GM12873 (cell line): Measurements from ENCODE around the gene PLXND1.

ENCODE experiments used
- CTCF ChIP-seq: IDR thresholded peaks from 2 replicates; pipeline ENCODE4 v1.5.1; 2012; ENCODE audit warnings: low read depth, mild to moderate bottlenecking, moderate library complexity, low read length, control low read depth; ENCODE audit not compliant: insufficient read depth; ENCODE audit errors: missing control alignments

Gene PLXND1

GRCh38 chr3:129632556-129632955 is 26.1 kb upstream of the PLXND1 start:
- no peak for TF ChIP-seq CTCF

GRCh38 chr3:129632056-129632455 is 25.6 kb upstream of the PLXND1 start:
- TF ChIP-seq CTCF, result no peak

GRCh38 chr3:129629011-129629410 is 22.5 kb upstream of the PLXND1 start:
- TF ChIP-seq CTCF, result no peak

GRCh38 chr3:129628169-129628522 is 21.7 kb upstream of the PLXND1 start:
- no peak for TF ChIP-seq CTCF

- peak; percentile 95 for TF ChIP-seq CTCF
Measured at GRCh38 chr3:129627350-129628168, 21.1 kb upstream of the PLXND1 start.

GRCh38 chr3:129626744-129627349 is 20.4 kb upstream of the PLXND1 start:
- TF ChIP-seq CTCF, result peak; percentile 6

- no peak for TF ChIP-seq CTCF
Measured at GRCh38 chr3:129625072-129625874, 18.8 kb upstream of the PLXND1 start.
